HepG2 (cell line): ENCODE measurements around the gene OOSP3.

Source experiments
- ATF6 ChIP-seq: sonication (generic); formaldehyde crosslinking; conservative IDR thresholded peaks from 2 replicates; pipeline ENCODE4 v1.4.0; 2020; ENCODE audit warnings: missing genetic modification reagents
- CTCF ChIP-seq: sonication (generic); formaldehyde crosslinking; IDR thresholded peaks from 2 replicates; pipeline ENCODE4 v1.5.0; 2020; ENCODE audit warnings: mild to moderate bottlenecking, missing genetic modification reagents, moderate library complexity
- ESRRA ChIP-seq: sonication (generic); formaldehyde crosslinking; IDR thresholded peaks from 2 replicates; pipeline ENCODE4 v1.5.1; 2020; ENCODE audit warnings: mild to moderate bottlenecking, low read depth, missing genetic modification reagents
- FIP1L1 ChIP-seq: fragments of 200-400 bp; formaldehyde crosslinking; IDR thresholded peaks from 2 replicates; pipeline ENCODE4 v1.6.1; 2018; ENCODE audit warnings: low read depth, mild to moderate bottlenecking, low read length, moderate library complexity, borderline replicate concordance; ENCODE audit not compliant: insufficient read depth
- IRF1 ChIP-seq: sonication (generic); formaldehyde crosslinking; IDR thresholded peaks from 2 replicates; pipeline ENCODE4 v1.4.0; 2020; ENCODE audit warnings: low read depth, mild to moderate bottlenecking, missing genetic modification reagents
- MYC ChIP-seq: sonication (generic); formaldehyde crosslinking; IDR thresholded peaks from 2 replicates; pipeline ENCODE4 v1.9.0; 2021; ENCODE audit warnings: missing genetic modification reagents, borderline replicate concordance
- RAD21 ChIP-seq: fragments of 450-650 bp; formaldehyde crosslinking; IDR thresholded peaks from 2 replicates; pipeline ENCODE4 v1.5.0; 2020; ENCODE audit warnings: mild to moderate bottlenecking
- SUZ12 ChIP-seq: fragments of 150-350 bp; IDR thresholded peaks from 2 replicates; pipeline ENCODE4 v1.6.1; 2014; ENCODE audit warnings: low read depth, low read length
- ZNF124 ChIP-seq: sonication (generic); formaldehyde crosslinking; IDR thresholded peaks from 2 replicates; pipeline ENCODE4 v1.4.0; 2020; ENCODE audit warnings: missing genetic modification reagents
- ZNF207 ChIP-seq: fragments of 450-650 bp; IDR thresholded peaks from 2 replicates; pipeline ENCODE4 v1.6.1; 2016; ENCODE audit warnings: antibody characterized with exemption, borderline replicate concordance

- TF ChIP-seq CTCF (CRISPR knock-in tag) (no peak), SUZ12 (no peak), MYC (no peak), ESRRA (CRISPR knock-in tag) (no peak), ZNF124 (CRISPR knock-in tag) (no peak), IRF1 (CRISPR knock-in tag) (no peak), FIP1L1 (no peak), ATF6 (CRISPR knock-in tag) (no peak), ZNF207 (no peak), RAD21 (CRISPR knock-in tag) (no peak)
Observed at GRCh38 chr11:59842316-59842715, 36.3 kb upstream of the OOSP3 start.
